Measurements from ENCODE around the gene PYY.
"Not testable (repeated sequence)": the region's sequence is repeated elsewhere in the genome, so short reads cannot be mapped to it uniquely, and the experiment has no call there.

Gene PYY

DNA sequence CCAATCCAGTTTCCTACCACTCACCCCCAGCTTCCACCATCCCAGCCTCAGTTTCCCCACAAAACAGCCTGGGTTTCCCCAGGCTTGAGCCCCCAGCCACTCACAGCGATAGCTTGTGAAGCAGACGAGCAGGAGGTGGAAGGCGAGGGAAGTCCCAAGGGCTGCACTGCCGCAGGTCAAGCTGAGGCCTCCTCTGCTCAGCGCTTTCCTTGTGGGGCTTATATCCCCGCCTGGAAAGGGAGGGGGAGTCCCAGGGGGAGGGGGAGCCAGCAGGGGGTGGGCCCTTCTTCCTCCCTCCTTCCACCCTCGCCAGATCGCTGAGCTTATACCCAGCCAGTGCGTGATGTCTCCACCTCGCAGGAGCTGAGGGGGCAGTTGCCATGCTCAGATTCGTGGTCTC is at the start of gene PYY:
Gene PYY, minus strand, starts transcription at position 195 of the 400 bp plus-strand sequence. CDS start 457 bp downstream, outside the sequence.
- no peak for DNase-seq

DNA sequence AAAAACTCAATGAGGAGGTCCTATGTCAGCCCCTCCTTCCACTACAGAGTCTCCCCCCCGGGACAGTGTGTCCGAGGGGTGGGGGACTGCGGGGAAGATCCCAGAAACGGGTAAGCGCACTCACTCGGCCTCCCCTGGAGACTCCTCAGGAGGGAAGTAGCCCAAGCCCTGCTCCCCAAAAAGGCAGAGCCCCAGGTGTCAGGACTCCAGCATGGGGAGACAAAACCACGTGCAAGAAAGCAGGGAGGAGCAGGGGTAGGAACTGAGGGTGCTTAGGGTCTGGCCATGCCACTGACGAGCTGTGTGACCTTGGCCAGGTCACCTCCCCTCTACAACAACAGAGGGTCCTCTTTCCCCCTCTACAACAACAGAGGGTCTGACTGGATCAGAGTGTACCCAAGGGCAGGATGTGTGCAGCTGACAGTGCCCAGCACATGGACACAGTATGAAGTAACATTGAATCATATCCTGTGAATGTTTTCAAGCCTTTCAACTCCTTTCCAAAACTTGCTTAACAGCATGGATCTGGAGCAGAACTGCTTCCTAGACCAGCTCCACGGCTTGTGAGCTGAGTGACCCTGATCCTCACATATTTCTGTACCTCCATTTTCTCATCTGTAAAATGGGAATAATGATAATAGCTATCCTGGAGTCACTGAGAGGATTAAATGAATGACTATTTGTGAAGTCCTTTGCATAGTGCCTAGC is 48.6 kb upstream of the PYY start:
- DNase-seq: no peak

DNA sequence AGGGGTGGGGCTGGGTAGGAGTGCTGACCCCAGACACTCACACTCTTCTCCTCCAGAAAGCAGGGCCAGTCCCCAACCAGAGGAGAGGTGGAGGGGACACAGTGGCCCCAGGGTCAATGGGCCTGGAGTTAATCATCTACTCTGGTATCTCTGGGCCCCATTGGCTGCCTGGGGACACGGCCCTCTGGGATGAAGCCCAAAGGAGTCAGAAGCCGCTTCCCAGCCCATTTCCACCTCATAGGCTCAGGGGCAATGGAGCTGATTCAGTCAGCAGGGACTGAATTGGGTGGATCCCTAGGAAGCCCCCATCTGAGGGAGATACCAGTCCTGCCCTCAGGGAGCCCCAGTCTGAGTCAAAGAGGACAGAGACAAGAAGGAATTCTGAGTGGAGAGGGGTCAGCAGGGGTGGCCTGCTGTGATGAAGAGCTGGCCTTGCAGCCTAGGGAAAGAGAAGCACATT is 47.8 kb upstream of the PYY start:
- DNase-seq: no peak

DNA sequence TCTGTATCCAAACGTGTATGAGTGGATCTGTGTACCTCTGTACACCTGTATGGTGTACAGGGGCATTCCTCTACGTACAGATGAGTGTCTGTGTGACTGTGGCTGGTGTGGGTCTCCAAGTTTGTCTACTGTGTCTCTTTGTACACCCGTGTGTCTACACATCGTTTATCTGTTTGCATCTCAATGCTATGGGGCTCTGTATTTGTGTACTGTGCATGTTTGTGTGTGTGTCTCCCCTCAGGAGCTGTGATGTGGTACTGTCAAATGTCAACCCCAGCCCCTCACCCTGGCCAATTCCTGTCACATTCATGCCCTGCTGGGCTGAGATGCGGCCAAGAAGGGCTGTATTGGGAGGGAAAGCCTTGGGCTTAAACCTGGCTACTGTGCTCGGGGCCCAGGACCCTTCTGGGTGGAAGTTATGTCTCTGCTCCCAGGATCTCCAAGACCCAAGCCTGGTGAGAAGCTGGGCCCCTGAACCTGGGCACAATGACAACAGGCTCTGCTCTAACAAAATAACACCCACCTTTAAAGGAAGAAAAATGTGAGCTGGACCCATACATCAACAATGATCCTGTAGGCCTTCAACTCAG is 47.2 kb upstream of the PYY start:
- no peak for DNase-seq

DNA sequence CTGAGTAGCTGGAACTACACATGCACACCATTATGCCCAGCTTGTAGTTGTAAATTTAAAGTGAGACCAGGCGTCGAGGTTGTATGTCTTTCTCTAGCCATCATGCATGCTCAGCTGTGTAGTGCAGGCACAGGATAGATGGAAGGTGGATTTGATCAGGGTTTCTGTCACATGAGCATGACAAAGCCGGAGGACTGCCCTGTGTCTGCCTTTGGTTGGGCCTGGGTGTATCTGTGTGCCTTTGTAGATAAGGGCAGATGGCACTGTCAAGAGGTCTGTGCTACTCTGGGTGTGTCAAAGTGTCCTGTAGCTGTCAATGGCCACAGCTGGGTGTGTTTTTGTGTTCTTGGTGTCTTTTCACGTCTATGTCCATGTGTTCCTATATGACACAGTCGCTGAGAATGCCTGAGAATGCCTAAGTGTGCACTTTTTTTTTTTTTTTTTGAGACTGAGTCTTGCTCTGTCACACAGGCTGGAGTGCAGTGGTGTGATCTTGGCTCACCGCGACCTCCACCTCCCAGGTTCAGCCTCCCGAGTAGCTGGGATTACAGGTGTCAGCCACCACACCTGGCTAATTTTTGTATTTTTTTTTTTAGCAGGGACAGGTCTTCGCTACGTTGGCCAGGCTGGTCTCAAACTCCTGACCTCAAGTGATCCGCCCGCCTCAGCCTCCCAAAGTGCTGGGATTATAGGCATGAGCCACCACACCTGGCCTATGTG is 46.6 kb upstream of the PYY start:
- no peak for DNase-seq

DNA sequence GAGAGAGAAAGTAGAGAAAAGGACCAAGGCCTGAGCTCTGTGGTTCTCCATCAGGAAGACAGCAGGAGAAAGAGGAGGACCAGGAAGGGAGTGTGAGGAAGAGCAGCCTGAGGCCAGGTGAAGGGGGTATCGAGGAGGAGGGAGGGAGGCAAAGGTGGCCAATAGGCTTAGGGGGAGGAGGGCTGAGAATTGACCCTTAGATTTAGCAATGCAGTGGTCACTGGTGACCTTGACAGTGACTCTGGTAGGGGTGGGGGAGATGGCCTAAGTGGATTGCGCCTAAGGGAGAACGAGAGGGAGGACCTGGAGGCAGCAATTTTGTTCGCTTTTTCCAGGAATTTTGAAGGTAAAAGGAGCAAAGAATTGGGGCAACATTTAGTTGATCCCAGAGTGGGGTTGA is 45.3 kb upstream of the PYY start:
- no peak for DNase-seq

DNA sequence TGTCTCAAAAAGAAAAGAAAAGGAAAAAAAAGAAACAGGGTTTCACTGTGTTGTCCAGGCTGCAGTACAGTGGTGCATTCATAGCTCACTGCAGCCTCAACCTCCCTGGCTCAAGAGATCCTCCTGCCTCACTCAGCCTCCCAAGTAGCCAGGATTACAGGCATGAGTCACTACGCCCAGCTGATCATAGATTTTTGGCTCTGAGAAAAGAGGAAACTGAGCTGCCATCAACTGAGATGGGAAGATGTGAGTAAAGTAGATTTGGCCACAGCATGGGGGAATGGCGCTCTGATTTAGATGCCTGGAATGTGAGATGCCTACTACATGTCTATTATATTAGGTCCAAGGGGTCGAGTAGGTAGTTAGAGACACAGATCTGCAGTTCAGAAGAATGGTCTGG is 44.8 kb upstream of the PYY start:
- no peak for DNase-seq

DNA sequence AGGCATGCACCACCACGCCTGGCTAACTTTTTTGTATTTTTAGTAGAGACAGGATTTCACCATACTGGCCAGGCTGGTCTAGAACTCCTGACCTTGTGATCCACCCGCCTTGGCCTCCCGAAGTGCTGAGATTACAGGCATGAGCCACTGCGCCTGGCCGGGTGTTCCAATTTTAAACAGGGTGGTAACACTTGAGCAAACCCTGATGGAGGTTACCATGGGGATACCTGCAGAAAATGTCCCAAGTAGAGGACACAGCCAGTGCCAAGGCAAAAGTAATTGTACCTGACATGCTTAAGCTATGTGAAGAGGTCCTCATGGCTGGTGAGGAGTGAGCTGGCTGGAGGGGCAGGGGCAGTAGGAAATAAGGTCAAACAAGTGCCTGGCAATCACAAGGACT is 43.4 kb upstream of the PYY start:
- not testable (repeated sequence) for DNase-seq

DNA sequence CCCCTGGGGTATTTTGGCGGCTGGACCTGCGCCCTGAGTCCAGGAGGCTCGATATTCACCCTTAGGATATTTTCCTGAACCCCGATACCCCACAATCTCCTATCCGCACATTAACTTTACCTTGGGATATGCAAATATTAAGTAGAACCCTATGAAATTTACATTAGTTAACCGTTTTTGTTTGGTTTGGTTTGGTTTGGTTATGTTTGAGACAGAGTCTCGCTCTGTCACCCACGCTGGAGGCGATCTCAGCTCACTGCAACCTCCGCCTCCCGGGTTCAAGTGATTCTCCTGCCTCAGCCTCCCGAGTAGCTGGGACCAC is 41.4 kb upstream of the PYY start:
- no peak for DNase-seq

DNA sequence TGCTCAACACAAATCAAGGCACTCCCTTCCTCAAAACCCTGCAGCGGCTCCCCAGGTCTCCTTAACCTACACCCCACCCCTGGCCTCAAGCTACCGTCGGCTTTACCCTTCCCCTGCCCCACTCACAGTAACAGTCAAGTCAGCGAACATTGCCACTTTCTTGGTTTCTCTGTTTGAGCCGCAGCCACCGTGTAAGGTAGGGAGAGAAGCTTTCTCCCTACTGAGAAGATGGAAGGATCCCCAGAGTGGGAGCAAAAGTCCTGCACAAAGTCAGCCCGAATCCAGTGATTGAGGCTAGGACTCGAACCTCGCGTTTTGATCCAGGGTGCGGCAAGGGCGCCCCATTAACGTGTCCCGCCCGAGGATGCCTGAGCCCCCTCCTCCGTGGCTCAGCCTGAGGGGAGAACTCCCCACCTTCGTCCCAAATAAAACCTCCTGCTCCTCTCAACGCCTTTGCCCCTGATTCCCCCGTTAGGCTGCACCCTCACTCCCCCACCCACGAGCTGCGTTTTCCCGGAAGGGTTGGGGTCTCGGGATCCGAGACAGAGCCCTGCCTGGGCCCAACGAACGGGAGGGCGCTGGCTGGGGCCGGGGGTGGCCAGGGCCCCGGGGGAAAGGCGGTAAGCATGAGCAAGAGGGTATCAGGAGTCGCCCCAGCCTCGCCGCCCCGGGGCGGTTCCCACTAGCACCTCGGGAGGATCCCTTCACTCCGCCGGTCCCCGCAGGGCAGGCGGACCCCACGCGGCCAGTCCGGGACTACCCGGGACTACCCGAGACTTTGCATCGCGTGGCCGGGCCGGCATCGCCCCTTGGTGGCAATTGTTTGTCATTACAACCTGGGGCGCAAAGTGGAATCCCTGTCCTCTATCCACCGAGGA is 40.8 kb upstream of the PYY start:
- peak; percentile 17 for DNase-seq

DNA sequence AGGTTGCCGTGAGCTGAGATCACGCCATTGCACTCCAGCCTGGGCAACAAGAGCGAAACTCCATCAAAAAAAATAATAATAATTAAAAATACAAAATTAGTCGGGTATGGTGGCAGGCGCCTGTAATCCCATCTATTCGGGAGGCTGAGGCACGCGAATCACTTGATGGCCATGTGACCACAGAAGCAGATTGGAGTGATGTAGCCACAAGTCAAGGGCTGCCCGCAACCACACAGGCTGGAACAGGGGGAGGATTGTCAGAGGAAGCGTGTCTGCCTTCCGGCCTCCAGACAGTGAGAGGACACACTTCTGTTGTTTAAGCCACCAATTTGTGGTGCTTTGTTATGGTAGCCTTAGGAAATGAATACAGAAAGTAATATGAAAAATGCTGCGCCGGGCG is 38.9 kb upstream of the PYY start:
- DNase-seq: no peak

DNA sequence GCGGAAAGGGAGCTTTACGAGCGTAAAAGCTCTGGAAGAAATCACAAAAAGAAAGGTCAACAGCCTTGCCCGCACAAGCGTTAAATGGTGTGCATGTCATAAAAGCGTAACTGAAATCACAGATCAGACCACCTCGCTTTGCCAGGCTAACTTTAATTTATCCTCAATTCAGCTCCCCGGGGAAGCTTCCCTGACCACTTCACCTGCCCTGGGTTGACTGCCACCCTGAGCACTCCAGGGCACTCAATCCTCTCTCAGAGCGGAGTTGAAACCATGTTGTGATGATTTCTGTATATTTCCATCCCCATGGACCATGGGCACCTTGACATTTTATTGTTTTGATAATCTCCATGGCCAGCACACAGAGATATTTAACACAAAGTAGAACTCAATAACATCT is 34.6 kb upstream of the PYY start:
- DNase-seq: no peak

DNA sequence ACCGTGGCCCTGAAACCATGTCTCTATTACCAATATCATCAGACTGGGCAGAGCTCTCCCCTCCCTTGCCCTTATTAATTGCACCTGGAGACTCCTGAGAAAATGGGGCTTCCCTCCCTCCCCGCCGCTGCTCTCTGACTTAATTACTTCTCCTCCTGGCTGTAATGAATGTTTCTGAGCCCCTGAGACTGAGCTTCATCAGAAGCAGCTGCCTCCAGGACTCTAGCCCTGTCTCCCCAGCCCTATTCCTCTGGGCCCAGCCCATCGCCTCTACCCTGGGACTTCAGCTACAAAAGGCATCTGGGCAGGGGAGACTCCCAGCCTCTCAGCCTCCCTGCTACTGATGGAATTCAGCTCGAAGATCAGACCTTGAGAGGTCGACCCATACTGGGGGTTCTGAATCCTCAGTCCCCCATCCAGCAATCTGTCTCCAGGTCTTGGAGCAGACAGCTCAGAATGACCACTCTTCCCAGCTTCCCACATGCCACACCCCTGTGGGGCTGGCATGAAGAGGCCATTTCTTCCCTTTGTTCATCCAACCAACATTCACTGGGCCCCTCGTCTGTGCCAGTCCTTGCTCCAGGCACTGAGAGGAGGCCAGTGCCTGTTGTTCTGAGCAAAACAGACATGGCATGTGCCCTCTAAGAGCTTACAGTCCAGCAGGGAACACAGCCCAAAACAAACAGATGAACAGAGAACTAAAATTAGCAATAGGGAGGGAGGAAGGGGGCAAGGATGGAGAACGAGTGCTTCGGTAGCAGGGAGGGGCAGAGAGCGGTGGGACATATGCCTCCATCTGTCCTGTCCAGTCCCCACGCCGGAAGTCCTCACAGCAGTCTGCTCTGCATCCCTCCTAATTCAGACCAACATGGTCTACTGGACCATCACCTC is 33.6 kb upstream of the PYY start:
- DNase-seq: no peak

DNA sequence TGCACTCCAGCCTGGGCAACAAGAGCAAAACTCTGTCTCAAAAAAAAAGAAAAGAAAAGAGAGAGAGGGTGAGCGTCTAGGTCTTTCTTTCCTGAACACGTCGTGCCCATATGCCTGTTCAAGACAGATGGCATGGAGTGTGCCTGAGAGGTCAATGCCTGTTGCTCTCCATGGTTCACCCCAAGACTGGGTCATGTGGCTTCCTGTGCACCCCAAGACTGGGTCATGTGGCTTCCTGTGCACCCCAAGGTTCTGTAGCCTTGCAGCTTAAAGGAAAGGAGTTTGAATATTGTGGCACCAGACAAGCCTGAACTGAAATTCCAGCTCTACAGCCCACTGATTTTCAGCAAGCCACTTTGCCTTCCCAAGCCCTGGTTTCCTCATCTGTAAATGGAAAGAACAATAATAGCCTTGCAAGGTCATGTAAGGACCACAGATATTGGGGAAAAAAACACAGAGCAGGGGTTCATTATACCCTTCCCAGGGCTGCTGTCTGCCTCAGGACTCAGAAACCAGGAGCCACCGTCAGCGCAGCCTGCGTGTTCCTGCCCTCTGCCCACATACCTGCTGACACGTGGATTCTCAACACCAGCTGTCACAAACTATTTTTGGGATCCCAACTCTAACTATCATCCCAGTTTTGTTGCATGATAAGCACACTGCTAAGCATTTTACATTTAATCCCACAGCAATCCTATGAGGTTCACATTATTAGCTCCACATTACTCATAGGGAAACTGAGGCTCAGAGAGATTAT is 32.7 kb upstream of the PYY start:
- DNase-seq: no peak

DNA sequence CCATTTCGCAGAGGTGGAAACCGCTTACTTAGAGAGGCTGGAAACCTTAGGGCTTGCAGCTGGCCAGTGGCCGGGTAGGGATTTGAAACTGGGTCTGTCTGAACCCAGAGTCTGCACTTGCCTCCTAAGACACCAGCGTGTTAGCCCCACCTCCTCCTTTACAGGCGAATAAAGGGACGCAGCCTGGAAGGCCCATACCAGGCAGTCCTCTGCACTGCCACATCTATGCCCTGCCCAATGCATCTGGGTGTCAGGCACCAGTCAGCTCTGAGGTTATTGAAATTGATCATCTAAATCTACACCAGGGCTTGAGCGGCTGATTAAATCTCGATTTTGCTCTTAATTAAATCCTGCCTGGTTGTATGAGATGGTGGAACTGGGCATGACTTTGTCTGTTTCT is 30.8 kb upstream of the PYY start:
- DNase-seq: no peak

DNA sequence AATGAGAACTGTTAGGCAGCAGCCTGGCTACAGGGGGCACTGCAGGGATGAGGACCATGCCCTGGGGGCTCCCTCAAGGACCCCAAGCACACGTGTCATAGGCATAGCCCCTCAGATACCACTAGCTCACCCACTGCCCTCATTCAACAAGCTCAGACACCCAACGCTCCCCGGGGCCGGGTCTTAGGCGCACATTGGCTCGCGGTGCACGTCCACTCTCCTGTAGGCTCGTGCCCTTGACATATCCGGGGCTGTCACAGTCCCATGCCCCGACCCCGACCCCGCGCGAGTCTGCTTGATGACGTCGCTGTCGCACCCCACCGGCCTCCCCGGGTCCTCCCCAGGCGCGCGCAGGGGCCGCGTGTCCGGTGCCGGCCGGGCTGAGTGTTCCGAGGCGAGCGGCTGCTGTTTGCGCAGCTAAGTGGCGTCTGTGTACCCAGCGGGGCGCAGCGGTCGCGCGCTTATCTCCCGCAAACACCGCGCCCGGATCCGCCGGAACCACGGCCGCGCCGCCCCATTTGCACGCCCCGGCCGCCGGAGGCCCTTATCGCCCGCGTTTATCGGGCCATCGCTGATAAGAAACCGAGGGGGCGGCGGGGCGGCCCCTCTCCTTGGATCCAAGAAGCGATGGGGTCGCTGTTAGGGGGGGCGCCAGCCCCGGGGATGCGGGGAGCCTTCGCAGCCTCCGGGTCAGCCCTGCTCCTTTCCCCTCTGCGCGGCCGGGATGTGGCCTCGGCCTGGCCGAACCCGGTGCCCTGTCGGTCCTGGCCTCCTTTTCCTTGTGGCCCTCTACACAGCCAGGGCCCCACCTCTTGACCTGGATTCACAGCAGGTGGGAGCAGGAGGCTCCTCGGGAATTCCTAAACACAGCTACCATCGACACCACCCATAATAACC is 30.0 kb upstream of the PYY start:
- DNase-seq: no peak

DNA sequence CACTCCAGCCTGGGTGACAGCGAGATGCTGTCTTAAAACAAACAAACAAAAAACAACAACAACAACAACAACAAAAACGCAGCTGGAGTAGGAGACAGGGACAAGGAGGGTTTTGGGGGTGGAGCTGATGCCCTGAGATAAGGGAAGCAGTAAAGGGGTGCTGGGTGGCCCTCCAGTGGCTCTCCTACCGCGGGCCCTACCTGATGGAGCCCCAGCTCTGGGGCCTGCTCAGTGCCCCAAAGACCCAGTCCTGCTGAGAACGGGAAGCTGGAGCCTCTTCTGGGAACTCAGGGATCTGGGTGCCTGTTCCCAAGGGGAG is 29.4 kb upstream of the PYY start:
- no peak for DNase-seq

DNA sequence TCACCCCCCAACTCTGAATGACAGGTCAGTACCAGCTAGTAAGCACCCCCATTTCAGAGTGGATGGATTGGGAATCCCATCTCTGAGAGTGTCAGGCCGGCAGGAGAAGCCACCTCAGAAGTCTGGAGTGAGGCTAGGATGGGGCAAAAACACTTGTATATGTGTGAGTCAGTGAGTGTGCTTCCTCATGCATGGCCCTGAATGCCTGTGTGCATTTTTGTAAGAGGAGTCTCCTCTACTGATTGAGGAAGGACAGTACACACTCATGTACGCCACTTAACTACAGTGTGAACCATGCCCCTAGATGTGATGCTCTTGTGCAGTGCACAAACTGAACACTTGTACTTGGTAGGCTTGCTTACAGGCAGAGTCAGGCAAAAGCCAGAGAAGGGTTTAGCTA is 28.4 kb upstream of the PYY start:
- no peak for DNase-seq

DNA sequence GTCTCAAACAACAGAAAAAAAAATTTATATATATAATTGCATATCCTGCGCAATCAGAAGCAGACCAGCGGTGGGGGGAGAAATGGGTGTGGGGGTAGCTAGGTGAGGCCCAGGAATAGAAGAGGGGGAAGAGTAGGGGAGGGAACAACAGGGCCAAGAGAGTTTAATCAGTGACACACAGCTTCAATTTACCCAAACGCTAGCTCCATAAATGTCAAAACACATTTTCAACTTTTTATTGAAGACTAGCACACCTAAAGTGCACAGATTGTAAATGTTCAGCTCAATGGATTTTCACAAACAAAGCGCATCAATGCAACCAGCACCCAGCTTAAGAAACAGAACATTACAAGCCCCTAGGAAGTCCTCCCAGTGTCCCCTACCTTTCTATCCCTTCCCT is 25.9 kb upstream of the PYY start:
- no peak for DNase-seq

DNA sequence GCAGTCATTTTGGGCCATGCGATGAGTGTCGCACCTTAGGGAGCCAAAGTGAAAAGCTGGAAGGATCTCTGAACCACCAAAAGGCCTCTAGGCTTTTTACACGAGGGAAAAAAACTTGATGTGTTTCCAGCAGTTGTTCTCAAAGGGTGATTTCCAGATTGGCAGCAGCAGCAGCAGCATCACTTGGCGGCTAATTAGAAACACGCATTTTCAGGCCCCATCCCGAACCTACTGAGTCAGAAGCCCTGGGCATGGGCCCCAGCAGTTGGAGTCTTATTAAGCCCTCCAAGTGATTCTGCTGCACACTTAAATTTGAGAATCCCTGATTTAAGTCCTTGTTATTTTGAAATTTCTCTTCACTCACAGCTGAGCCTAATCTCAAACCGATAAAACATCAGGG is 25.3 kb upstream of the PYY start:
- DNase-seq: no peak

DNA sequence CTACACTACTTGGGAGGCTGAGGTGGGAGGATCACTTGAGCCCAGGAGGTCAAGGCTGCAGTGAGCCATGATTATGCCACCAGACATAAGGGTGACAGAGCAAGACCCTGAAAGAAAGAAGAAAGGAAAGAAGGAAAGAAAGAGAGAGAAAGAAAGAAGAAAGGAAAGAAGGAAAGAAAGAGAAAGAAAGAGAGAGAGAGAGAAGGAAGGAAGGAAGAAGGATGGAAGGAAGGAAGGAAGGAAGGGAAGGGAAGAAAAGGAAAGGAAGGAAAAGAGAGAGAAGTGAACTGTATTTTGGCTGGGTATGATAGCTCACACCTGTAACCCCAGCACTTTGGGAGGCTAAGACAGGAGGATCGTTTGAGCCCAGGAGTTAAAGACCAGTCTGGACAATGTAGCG is 24.3 kb upstream of the PYY start:
- no peak for DNase-seq

All from DMS153 (cell line).